Nephron progenitor cell (in vitro differentiated cells): ENCODE data around the gene KCNQ1OT1.

Source experiments
- DNase-seq: peaks from one replicate; pipeline ENCODE4 v3.0.0; 2021
- H3K27ac Mint-ChIP-seq: 2 replicates; pipeline ENCODE4 v1.8.0; 2021; ENCODE audit warnings: mild to moderate bottlenecking, moderate library complexity, mixed read lengths
- H3K27me3 Mint-ChIP-seq: 2 replicates; pipeline ENCODE4 v1.8.0; 2021; ENCODE audit warnings: mild to moderate bottlenecking, low read depth, mixed read lengths; ENCODE audit not compliant: poor library complexity
- H3K36me3 Mint-ChIP-seq: 2 replicates; pipeline ENCODE4 v1.8.0; 2021; ENCODE audit warnings: low read depth, mixed read lengths
- H3K4me1 Mint-ChIP-seq: 2 replicates; pipeline ENCODE4 v1.8.0; 2021; ENCODE audit warnings: mixed read lengths
- H3K4me3 Mint-ChIP-seq: 2 replicates; pipeline ENCODE4 v1.8.0; 2021; ENCODE audit warnings: mild to moderate bottlenecking, moderate library complexity, mixed read lengths
- H3K9me3 Mint-ChIP-seq: 2 replicates; pipeline ENCODE4 v1.8.0; 2021; ENCODE audit warnings: mild to moderate bottlenecking, moderate library complexity, mixed read lengths
- TF ChIP-seq, protein P1 (sequence below): fragments of 200-600 bp; sonication (generic); IDR thresholded peaks from 2 replicates; pipeline ENCODE4 v1.5.0; 2021; ENCODE audit warnings: antibody characterized with exemption

KCNQ1OT1 gene

DNA sequence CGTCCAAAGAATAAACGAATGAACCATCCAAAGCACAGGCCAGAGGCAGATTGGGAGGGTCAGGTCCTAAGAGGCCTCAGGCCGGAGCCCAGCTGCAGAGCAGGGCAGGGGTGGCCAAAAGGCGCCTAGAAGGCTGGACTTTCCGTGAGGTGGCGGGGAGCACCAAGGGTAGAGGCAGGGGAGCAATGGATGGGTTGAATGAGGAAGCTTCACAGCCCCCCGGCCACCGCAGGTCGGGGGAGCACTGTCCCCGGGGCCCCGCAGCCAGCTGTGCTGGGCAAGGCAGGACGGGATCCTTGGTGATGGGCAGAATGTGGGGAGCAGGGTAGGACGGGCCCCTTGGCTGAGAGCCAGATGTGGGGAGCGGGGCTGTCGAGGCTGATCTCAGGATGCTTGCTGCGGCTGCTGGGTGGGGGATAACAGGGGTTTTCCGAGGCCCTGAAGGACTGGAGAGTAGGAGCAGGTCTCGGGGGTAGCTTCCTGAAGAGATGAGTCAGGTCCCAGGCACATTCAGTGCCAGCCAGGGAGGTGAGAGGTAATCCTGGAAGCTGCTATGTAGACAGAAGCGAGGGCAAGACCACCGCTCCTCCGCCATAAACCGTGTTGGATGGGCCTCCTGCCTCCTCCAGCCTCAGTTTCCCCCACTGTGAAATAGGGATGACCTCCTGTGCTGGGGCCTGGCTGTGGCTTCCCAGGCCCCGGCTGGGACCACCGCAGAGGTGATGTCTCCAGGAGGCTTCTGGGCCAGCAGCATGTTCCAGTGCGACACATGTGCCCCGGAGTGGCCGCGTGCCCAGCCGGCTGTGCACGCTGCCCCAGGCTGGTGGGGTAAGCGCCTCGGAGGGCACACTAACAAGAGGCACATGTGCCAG, 34.6 kb upstream of the KCNQ1OT1 start:
- no peak for DNase-seq
- no peaks in the 10 kb centered on the region for H3K36me3 Mint-ChIP-seq
- TF ChIP-seq, protein P1, sequence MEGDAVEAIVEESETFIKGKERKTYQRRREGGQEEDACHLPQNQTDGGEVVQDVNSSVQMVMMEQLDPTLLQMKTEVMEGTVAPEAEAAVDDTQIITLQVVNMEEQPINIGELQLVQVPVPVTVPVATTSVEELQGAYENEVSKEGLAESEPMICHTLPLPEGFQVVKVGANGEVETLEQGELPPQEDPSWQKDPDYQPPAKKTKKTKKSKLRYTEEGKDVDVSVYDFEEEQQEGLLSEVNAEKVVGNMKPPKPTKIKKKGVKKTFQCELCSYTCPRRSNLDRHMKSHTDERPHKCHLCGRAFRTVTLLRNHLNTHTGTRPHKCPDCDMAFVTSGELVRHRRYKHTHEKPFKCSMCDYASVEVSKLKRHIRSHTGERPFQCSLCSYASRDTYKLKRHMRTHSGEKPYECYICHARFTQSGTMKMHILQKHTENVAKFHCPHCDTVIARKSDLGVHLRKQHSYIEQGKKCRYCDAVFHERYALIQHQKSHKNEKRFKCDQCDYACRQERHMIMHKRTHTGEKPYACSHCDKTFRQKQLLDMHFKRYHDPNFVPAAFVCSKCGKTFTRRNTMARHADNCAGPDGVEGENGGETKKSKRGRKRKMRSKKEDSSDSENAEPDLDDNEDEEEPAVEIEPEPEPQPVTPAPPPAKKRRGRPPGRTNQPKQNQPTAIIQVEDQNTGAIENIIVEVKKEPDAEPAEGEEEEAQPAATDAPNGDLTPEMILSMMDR = no peak
- no peaks in the 10 kb centered on the region for H3K9me3 Mint-ChIP-seq
- H3K4me3 Mint-ChIP-seq = no peak overlapping the region
- no peak overlapping the region for H3K27ac Mint-ChIP-seq
- H3K4me1 Mint-ChIP-seq = peaks cover 73% of the 10 kb centered on the region
- H3K27me3 Mint-ChIP-seq = peaks cover 10% of the 10 kb centered on the region

DNA sequence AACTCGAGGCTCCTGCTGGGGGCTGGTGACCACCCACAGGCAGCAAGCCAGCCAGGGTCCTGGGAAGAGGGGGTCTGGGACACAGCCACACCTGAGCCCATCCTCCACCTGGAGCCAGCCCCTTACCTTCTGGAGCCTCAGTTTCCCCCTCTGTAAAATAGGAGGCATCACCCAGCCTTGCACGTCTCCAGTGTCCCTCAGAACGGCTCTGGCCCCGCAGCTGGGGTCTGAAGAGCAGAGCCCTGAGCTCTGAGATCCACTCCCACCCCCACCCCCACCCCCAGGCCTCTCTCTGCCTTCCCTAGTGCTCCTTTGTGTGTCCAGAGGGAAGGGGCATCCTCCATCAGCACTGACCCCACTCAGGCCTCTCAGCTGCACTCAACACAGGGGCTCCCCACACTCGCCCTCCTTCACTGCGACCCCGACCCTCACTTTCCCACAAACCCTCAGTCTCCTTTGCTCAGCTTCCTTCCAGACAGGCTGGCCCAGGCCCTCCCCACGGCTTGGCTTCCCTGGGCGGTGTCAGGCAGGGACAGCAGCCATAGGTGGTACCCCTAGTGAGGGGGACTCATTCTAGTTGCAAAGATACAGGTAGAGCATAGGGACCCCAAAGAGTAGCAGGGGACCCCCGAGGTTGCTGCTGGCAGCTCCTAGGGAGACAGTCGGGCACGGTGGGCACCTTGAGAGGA, 33.3 kb upstream of the KCNQ1OT1 start:
- H3K36me3 Mint-ChIP-seq = no peaks in the 10 kb centered on the region
- H3K9me3 Mint-ChIP-seq = no peaks in the 10 kb centered on the region
- no peak overlapping the region for H3K4me3 Mint-ChIP-seq
- TF ChIP-seq, protein P1 = no peak
- peaks cover 14% of the 10 kb centered on the region for H3K27me3 Mint-ChIP-seq
- H3K4me1 Mint-ChIP-seq = peaks cover 83% of the 10 kb centered on the region
- no peak for DNase-seq
- H3K27ac Mint-ChIP-seq = no peak overlapping the region

DNA sequence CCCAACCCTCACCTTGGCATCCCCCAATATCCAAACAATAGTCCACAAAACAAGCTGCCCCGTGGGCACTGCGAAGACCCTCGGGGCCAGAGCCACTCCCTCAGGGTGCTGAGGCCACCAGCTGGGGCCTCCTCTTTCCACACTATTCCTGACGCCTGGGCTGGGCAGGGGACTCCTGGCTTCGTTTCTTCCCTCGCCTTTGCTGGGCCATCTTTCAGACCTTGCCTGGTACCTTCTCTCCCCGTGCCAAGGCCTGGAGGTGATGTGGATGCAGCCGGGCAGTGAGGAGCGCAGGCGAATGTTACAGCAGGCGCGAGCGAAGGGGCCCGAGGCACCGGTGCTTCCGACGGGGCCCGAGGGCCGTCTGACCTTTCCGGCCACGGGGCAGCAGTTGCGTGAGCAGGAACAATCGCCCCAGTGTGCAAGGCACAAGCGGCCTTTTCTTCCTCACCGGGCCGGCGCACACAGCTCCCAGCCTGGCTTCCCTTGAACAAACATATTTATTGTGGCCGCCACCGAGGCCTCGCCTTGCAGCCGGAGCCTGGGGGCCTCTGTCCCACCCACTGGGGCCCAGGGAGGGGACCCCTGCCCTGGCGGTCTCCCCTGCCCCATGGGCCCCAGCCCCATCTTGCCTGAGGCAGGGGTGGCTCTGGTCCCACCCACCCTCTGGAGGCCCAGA, 32.6 kb upstream of the KCNQ1OT1 start:
- DNase-seq = no peak
- TF ChIP-seq, protein P1 = no peak
- Mint-ChIP-seq H3K9me3 (no peaks in the 10 kb centered on the region), H3K27me3 (peaks cover 17% of the 10 kb centered on the region), H3K36me3 (no peaks in the 10 kb centered on the region), H3K4me1 (peaks cover 83% of the 10 kb centered on the region), H3K4me3 (no peak overlapping the region), H3K27ac (no peak overlapping the region)

DNA sequence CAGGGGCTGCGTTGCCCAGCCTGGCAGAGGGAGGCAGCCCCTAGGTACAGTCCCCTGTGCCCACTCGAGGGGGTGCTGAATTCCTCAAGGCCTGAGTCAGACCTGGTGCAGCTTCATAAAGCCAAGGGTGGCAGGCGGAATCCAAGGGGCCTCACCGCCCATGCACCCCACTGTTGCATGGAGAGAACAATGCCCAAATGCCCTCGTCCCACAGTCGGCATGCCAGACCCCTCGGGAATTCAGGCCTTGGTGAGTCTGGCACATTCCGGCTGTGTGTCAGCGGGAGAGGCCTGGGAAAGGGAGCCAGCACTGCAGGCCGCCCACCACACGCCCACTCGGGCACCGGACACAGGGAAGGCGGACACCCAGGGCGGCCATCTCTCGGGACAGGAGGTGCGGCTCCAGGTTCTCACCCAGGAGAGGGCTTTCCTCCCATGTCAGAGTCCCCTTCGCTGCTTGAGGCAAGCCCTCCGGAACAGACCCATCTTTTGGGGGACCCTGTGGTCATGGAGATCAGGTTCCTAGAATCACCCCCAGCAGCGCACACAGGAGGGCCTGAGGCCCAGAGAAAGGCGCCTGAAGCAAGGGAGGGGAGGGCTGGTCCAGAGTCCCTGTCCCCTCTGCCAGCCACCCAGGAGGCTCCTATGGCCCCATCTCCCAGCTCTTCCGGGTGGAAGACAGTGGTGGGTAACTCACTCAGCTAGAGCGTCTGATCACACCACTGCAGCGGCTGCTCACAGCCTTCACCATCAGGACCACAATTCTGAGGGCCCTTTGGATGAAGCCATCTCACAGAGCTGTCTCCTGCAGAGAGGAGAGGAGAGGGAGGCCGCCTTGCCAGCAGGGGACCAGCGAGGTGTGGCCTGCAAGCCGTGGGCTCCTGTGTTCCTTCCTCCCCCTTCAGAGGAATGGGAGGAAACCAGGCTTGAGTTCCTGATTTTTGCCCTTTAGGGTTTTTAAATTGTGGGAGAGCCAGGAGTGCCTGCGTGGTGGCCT, 31.6 kb upstream of the KCNQ1OT1 start:
- TF ChIP-seq, protein P1 = no peak
- Mint-ChIP-seq H3K36me3 (no peaks in the 10 kb centered on the region), H3K4me1 (peaks cover 85% of the 10 kb centered on the region), H3K27me3 (peaks cover 17% of the 10 kb centered on the region), H3K9me3 (no peaks in the 10 kb centered on the region), H3K27ac (no peak overlapping the region), H3K4me3 (no peak overlapping the region)
- DNase-seq = no peak

DNA sequence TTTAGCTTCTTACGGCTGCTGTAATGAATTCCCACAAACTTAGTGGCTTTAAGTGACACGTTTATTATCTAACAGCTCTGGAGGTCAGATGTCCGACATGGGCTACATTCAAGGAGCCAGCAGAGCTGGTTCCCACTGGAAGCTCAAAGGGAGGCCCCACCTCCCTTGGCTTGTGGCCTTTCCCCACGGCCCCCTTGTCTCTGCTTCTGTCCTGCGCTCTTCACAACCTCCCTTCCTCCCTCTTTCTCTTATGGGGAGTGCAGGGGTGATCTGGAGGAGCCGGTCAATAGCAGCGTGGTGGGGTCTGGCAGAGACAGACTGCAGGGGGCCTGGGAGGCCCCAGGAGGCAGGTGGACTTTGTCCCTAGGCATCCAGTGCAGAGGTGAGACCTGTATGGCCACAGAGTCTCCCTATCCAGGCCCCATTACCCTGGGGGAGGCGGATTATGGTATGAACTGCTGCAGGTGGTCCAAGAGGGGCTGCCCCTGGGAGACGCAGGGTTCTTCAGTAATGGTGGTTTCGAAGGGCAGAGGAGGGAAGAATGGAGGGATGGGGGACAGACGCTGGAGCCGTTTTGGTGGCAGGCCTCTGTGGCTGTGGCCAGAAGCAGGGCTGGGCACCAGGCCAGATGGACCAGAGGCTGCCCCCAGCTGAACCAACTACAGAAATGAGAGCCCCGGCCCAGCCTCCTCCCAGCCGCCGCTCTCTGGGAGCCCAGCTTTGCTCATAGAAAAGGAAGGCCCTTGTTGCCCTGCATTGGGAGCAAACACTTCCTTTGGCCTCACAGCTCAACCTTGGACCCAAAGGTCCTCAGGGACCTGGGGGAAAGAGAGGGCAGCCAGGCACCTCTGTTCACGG, 30.7 kb upstream of the KCNQ1OT1 start:
- DNase-seq = no peak
- TF ChIP-seq, protein P1 = no peak
- Mint-ChIP-seq H3K4me3 (no peak overlapping the region), H3K36me3 (no peaks in the 10 kb centered on the region), H3K27ac (no peak overlapping the region), H3K27me3 (peaks cover 17% of the 10 kb centered on the region), H3K9me3 (no peaks in the 10 kb centered on the region), H3K4me1 (peaks cover 90% of the 10 kb centered on the region)
